HEK293 (cell line): ENCODE data around the gene WASHC3.

ENCODE experiments used
- GLIS1 ChIP-seq: fragments of 450-650 bp; formaldehyde crosslinking; IDR thresholded peaks from 2 replicates; pipeline ENCODE4 v1.5.1; 2016; ENCODE audit warnings: missing biosample characterization, missing genetic modification characterization
- PRDM1 ChIP-seq: fragments of 450-650 bp; formaldehyde crosslinking; IDR thresholded peaks from 2 replicates; pipeline ENCODE4; 2016; ENCODE audit warnings: missing biosample characterization, missing genetic modification characterization
- SCRT2 ChIP-seq: fragments of 450-650 bp; formaldehyde crosslinking; IDR thresholded peaks from 2 replicates; pipeline ENCODE4 v1.5.1; 2016; ENCODE audit warnings: missing biosample characterization, missing genetic modification characterization
- ZFHX2 ChIP-seq: fragments of 450-650 bp; formaldehyde crosslinking; conservative IDR thresholded peaks from 2 replicates; pipeline ENCODE4 v1.5.1; 2016; ENCODE audit warnings: missing biosample characterization, missing genetic modification characterization
- ZFP69B ChIP-seq: fragments of 450-650 bp; formaldehyde crosslinking; IDR thresholded peaks from 2 replicates; pipeline ENCODE4 v1.5.1; 2016; ENCODE audit warnings: missing biosample characterization, missing genetic modification characterization
- ZNF112 ChIP-seq: fragments of 450-650 bp; formaldehyde crosslinking; IDR thresholded peaks from 2 replicates; pipeline ENCODE4 v1.5.0; 2017; ENCODE audit warnings: missing biosample characterization, missing genetic modification characterization
- ZNF169 ChIP-seq: fragments of 450-650 bp; formaldehyde crosslinking; IDR thresholded peaks from 2 replicates; pipeline ENCODE4 v1.5.1; 2016; ENCODE audit warnings: missing biosample characterization, missing genetic modification characterization
- ZNF23 ChIP-seq: fragments of 450-650 bp; formaldehyde crosslinking; IDR thresholded peaks from 2 replicates; pipeline ENCODE4 v1.5.1; 2016; ENCODE audit warnings: missing biosample characterization, missing genetic modification characterization, borderline replicate concordance
- ZNF248 ChIP-seq: fragments of 450-650 bp; formaldehyde crosslinking; IDR thresholded peaks from 2 replicates; pipeline ENCODE4 v1.5.1; 2017; ENCODE audit warnings: missing biosample characterization, missing genetic modification characterization
- ZNF350 ChIP-seq: fragments of 450-650 bp; formaldehyde crosslinking; IDR thresholded peaks from 2 replicates; pipeline ENCODE4 v1.5.0; 2017; ENCODE audit warnings: missing biosample characterization, mild to moderate bottlenecking, missing genetic modification characterization
- ZNF37A ChIP-seq: fragments of 450-650 bp; IDR thresholded peaks from 2 replicates; pipeline ENCODE4 v1.5.1; 2018; ENCODE audit warnings: missing biosample characterization, missing genetic modification characterization
- ZNF514 ChIP-seq: fragments of 450-650 bp; formaldehyde crosslinking; IDR thresholded peaks from 2 replicates; pipeline ENCODE4 v1.5.1; 2016; ENCODE audit warnings: missing biosample characterization, missing genetic modification characterization
- ZNF521 ChIP-seq: fragments of 450-650 bp; formaldehyde crosslinking; IDR thresholded peaks from 2 replicates; pipeline ENCODE4 v1.5.1; 2017; ENCODE audit warnings: missing biosample characterization, mild to moderate bottlenecking, missing genetic modification characterization
- ZNF548 ChIP-seq: fragments of 450-650 bp; formaldehyde crosslinking; IDR thresholded peaks from 2 replicates; pipeline ENCODE4 v1.5.1; 2016; ENCODE audit warnings: missing biosample characterization, missing genetic modification characterization
- ZNF664 ChIP-seq: fragments of 450-650 bp; formaldehyde crosslinking; IDR thresholded peaks from 2 replicates; pipeline ENCODE4 v1.5.1; 2016; ENCODE audit warnings: missing biosample characterization, missing genetic modification characterization
- ZNF747 ChIP-seq: fragments of 450-650 bp; formaldehyde crosslinking; IDR thresholded peaks from 2 replicates; pipeline ENCODE4 v1.5.1; 2016; ENCODE audit warnings: missing biosample characterization, missing genetic modification characterization
- ZNF76 ChIP-seq: fragments of 450-650 bp; formaldehyde crosslinking; IDR thresholded peaks from 2 replicates; pipeline ENCODE4; 2016; ENCODE audit warnings: low read depth, missing biosample characterization, missing genetic modification characterization, borderline replicate concordance
- ZNF768 ChIP-seq: fragments of 450-650 bp; formaldehyde crosslinking; IDR thresholded peaks from 2 replicates; pipeline ENCODE4 v1.5.1; 2018; ENCODE audit warnings: missing biosample characterization, mild to moderate bottlenecking, missing genetic modification characterization
- ZNF792 ChIP-seq: fragments of 450-650 bp; formaldehyde crosslinking; IDR thresholded peaks from 2 replicates; pipeline ENCODE4 v1.5.1; 2016; ENCODE audit warnings: missing biosample characterization, missing genetic modification characterization
- ZNF830 ChIP-seq: fragments of 450-650 bp; IDR thresholded peaks from 2 replicates; pipeline ENCODE4 v1.5.0; 2018; ENCODE audit warnings: missing biosample characterization, missing genetic modification characterization, low read depth, mild to moderate bottlenecking, moderate library complexity
- TF ChIP-seq, protein P1 (sequence below): fragments of 450-650 bp; formaldehyde crosslinking; optimal IDR thresholded peaks from 2 replicates; pipeline ENCODE3; 2016; ENCODE audit warnings: missing biosample characterization, mild to moderate bottlenecking, missing genetic modification characterization
- TF ChIP-seq, protein P2 (sequence below): fragments of 450-650 bp; formaldehyde crosslinking; IDR thresholded peaks from 2 replicates; pipeline ENCODE4 v1.5.1; 2017; ENCODE audit warnings: missing biosample characterization, missing genetic modification characterization
- TF ChIP-seq, protein P3 (sequence below): fragments of 450-650 bp; formaldehyde crosslinking; IDR thresholded peaks from 2 replicates; pipeline ENCODE4 v1.5.1; 2016; ENCODE audit warnings: missing biosample characterization, missing genetic modification characterization
- TF ChIP-seq, protein P4 (sequence below): fragments of 450-650 bp; formaldehyde crosslinking; IDR thresholded peaks from 2 replicates; pipeline ENCODE4 v1.5.1; 2016; ENCODE audit warnings: missing biosample characterization, missing genetic modification characterization
- TF ChIP-seq, protein P5 (sequence below): fragments of 450-650 bp; formaldehyde crosslinking; IDR thresholded peaks from 2 replicates; pipeline ENCODE4 v1.5.1; 2017; ENCODE audit warnings: missing biosample characterization, missing genetic modification characterization
- TF ChIP-seq, protein P6 (sequence below): fragments of 450-650 bp; formaldehyde crosslinking; IDR thresholded peaks from 2 replicates; pipeline ENCODE4 v1.5.1; 2016; ENCODE audit warnings: missing biosample characterization, missing genetic modification characterization
- TF ChIP-seq, protein P7 (sequence below): fragments of 450-650 bp; formaldehyde crosslinking; IDR thresholded peaks from 2 replicates; pipeline ENCODE4 v1.5.1; 2016; ENCODE audit warnings: missing biosample characterization, missing genetic modification characterization

WASHC3 gene

DNA sequence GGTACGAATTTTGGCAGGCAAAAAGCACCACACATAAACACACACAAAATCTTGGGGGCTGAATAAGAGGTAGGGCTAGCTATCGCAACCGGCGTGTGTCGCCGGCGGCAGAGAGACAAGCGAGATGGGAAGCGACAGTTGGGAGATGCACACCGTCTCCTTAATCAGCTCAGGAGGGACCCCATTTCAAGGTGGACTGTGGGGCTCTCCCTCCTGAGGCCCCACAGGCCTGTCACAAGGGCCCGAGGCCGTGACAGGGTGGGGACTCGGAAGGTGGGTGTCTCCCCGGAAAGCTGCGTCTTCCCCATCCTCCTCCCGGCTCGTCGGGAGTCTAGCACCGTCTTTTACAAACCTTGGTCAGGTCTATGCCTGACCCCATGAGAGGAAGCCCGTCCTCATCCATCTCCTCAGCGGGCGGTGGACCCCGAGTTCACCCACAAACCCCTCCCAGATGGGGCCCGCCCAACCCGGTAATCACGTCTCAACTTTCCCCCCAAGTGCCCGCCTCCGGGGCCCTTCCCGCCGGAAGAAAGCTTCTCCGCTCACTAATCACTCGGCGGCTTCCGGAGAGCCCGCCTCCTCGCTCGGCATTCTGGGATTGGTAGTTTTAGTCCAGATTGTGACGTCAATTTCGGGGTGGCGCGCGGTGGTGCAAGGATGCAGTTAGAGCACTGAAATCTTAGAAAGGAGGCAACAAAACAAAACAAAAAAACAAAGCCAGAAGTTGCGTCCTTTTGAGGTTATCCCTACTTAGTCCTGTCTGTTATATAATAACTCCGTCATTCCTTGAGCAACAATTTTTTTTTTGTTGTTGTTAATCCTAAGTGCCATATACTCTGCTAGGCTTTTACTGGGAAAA, at the start of gene WASHC3 (continued):
- TF ChIP-seq, protein P1, sequence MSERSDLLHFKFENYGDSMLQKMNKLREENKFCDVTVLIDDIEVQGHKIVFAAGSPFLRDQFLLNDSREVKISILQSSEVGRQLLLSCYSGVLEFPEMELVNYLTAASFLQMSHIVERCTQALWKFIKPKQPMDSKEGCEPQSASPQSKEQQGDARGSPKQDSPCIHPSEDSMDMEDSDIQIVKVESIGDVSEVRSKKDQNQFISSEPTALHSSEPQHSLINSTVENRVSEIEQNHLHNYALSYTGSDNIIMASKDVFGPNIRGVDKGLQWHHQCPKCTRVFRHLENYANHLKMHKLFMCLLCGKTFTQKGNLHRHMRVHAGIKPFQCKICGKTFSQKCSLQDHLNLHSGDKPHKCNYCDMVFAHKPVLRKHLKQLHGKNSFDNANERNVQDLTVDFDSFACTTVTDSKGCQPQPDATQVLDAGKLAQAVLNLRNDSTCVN (tag by site-specific recombination): peak; percentile 26
- no peak for TF ChIP-seq ZNF747
- TF ChIP-seq, protein P2, sequence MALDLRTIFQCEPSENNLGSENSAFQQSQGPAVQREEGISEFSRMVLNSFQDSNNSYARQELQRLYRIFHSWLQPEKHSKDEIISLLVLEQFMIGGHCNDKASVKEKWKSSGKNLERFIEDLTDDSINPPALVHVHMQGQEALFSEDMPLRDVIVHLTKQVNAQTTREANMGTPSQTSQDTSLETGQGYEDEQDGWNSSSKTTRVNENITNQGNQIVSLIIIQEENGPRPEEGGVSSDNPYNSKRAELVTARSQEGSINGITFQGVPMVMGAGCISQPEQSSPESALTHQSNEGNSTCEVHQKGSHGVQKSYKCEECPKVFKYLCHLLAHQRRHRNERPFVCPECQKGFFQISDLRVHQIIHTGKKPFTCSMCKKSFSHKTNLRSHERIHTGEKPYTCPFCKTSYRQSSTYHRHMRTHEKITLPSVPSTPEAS (tag by site-specific recombination): no peak
- TF ChIP-seq ZFHX2 (tag by site-specific recombination): peak; percentile 30; the same call in 1 of the 2 replicates
- TF ChIP-seq ZNF112 (tag by site-specific recombination): no peak
- 0 out of 2 replicates have a peak, but pooled peaks have one; percentile 6 for TF ChIP-seq PRDM1 (tag by site-specific recombination)
- TF ChIP-seq ZNF169 (tag by site-specific recombination): no peak
- no peak for TF ChIP-seq ZNF548
- no peak for TF ChIP-seq ZNF664 (tag by site-specific recombination)
- peak; percentile 84 for TF ChIP-seq ZNF76
- TF ChIP-seq ZNF350 (tag by site-specific recombination): no peak
- no peak for TF ChIP-seq ZNF768
- no peak for TF ChIP-seq SCRT2 (tag by site-specific recombination)
- peak; percentile 94 for TF ChIP-seq ZFP69B (tag by site-specific recombination)
- TF ChIP-seq, protein P3, sequence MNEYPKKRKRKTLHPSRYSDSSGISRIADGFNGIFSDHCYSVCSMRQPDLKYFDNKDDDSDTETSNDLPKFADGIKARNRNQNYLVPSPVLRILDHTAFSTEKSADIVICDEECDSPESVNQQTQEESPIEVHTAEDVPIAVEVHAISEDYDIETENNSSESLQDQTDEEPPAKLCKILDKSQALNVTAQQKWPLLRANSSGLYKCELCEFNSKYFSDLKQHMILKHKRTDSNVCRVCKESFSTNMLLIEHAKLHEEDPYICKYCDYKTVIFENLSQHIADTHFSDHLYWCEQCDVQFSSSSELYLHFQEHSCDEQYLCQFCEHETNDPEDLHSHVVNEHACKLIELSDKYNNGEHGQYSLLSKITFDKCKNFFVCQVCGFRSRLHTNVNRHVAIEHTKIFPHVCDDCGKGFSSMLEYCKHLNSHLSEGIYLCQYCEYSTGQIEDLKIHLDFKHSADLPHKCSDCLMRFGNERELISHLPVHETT (tag by site-specific recombination): no peak
- no peak for TF ChIP-seq ZNF514 (tag by site-specific recombination)
- no peak for TF ChIP-seq ZNF792
- TF ChIP-seq, protein P4, sequence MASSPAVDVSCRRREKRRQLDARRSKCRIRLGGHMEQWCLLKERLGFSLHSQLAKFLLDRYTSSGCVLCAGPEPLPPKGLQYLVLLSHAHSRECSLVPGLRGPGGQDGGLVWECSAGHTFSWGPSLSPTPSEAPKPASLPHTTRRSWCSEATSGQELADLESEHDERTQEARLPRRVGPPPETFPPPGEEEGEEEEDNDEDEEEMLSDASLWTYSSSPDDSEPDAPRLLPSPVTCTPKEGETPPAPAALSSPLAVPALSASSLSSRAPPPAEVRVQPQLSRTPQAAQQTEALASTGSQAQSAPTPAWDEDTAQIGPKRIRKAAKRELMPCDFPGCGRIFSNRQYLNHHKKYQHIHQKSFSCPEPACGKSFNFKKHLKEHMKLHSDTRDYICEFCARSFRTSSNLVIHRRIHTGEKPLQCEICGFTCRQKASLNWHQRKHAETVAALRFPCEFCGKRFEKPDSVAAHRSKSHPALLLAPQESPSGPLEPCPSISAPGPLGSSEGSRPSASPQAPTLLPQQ: peak; percentile 94
- no peak for TF ChIP-seq ZNF23
- TF ChIP-seq ZNF830 (tag by site-specific recombination): no peak
- no peak; the same call in 1 of the 2 replicates for TF ChIP-seq GLIS1 (tag by site-specific recombination)
- TF ChIP-seq, protein P5, sequence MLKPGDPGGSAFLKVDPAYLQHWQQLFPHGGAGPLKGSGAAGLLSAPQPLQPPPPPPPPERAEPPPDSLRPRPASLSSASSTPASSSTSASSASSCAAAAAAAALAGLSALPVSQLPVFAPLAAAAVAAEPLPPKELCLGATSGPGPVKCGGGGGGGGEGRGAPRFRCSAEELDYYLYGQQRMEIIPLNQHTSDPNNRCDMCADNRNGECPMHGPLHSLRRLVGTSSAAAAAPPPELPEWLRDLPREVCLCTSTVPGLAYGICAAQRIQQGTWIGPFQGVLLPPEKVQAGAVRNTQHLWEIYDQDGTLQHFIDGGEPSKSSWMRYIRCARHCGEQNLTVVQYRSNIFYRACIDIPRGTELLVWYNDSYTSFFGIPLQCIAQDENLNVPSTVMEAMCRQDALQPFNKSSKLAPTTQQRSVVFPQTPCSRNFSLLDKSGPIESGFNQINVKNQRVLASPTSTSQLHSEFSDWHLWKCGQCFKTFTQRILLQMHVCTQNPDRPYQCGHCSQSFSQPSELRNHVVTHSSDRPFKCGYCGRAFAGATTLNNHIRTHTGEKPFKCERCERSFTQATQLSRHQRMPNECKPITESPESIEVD: no peak
- TF ChIP-seq, protein P6, sequence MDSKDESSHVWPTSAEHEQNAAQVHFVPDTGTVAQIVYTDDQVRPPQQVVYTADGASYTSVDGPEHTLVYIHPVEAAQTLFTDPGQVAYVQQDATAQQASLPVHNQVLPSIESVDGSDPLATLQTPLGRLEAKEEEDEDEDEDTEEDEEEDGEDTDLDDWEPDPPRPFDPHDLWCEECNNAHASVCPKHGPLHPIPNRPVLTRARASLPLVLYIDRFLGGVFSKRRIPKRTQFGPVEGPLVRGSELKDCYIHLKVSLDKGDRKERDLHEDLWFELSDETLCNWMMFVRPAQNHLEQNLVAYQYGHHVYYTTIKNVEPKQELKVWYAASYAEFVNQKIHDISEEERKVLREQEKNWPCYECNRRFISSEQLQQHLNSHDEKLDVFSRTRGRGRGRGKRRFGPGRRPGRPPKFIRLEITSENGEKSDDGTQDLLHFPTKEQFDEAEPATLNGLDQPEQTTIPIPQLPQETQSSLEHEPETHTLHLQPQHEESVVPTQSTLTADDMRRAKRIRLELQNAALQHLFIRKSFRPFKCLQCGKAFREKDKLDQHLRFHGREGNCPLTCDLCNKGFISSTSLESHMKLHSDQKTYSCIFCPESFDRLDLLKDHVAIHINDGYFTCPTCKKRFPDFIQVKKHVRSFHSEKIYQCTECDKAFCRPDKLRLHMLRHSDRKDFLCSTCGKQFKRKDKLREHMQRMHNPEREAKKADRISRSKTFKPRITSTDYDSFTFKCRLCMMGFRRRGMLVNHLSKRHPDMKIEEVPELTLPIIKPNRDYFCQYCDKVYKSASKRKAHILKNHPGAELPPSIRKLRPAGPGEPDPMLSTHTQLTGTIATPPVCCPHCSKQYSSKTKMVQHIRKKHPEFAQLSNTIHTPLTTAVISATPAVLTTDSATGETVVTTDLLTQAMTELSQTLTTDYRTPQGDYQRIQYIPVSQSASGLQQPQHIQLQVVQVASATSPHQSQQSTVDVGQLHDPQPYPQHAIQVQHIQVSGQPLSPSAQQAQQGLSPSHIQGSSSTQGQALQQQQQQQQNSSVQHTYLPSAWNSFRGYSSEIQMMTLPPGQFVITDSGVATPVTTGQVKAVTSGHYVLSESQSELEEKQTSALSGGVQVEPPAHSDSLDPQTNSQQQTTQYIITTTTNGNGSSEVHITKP (tag by site-specific recombination): peak; percentile 95
- TF ChIP-seq ZNF248 (tag by site-specific recombination): no peak
- TF ChIP-seq, protein P7, sequence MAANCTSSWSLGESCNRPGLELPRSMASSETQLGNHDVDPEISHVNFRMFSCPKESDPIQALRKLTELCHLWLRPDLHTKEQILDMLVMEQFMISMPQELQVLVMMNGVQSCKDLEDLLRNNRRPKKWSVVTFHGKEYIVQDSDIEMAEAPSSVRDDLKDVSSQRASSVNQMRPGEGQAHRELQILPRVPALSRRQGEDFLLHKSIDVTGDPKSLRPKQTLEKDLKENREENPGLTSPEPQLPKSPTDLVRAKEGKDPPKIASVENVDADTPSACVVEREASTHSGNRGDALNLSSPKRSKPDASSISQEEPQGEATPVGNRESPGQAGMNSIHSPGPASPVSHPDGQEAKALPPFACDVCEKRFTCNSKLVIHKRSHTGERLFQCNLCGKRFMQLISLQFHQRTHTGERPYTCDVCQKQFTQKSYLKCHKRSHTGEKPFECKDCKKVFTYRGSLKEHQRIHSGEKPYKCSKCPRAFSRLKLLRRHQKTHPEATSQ (tag by site-specific recombination): no peak
- no peak for TF ChIP-seq ZNF37A
- no peak for TF ChIP-seq ZNF521 (tag by site-specific recombination)
